ENCODE measurements around the gene NXF1. TPM values are rescaled to one million over a fixed set of nuclear protein-coding genes. Genes with fewer than 3 reads are reported as not detected.
A peak's percentile ranks its signal among the peaks of the same experiment; 100 is the strongest.

The NXF1 gene
- total and polyA plus RNA-seq, 2 of the 13 experiments (the other 11 are each of a cell fraction or from before 2014, with no cell fraction given) = 30.4 to 30.9 TPM

DNA sequence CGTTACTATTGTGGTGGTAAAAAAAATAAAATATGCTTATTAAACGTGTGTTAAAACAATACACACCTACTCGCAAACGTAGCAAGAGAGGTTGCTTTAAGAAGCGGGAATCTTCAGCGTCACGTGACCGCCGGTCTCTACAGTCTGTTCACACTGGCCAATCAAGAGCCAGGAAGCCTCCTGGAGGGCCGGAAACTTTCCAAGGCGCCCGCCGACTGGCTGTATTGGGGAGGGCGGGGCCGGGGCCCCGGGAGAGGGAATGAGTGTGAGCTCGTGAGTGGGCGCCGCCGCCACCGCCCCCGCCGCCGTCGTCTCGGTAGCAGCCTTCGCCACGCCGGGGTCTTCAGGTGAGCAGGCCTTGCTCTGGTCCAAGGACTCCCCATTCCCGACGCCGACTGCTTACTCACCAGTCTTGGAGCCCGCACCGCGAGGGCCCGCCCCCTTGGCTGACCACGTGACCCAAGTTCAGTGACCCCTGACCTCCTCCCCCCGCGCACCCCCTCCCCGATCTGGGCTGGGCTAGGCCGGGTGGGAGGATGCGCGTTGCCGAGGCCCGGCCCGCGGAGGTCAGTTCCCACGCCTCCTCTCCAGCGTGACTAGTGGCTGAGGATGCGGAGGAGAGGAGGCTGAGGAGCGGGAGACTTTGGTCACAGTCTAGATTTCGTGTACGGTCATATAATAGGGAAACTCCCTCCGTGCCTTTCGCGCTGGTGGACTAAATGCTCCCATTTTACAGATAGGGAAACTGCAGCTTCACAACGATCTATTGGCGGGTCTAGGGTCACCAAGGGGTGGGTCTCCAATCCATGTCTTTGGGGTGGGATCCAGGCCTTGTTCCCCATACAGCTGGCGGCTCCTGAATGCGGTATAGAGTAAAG, 33.9 kb downstream of the NXF1 start, which contains the start of gene TAF6L (continued):
- TF ChIP-seq, protein P1, sequence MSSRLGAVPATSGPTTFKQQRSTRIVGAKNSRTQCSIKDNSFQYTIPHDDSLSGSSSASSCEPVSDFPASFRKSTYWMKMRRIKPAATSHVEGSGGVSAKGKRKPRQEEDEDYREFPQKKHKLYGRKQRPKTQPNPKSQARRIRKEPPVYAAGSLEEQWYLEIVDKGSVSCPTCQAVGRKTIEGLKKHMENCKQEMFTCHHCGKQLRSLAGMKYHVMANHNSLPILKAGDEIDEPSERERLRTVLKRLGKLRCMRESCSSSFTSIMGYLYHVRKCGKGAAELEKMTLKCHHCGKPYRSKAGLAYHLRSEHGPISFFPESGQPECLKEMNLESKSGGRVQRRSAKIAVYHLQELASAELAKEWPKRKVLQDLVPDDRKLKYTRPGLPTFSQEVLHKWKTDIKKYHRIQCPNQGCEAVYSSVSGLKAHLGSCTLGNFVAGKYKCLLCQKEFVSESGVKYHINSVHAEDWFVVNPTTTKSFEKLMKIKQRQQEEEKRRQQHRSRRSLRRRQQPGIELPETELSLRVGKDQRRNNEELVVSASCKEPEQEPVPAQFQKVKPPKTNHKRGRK (CRISPR knock-in tag; IDR thresholded peaks at IDR 0.05) = no peak
- TF ChIP-seq ATF1 (CRISPR knock-in tag; IDR thresholded peaks at IDR 0.05) (no peak), MIER3 (CRISPR knock-in tag; IDR thresholded peaks at IDR 0.05; ENCODE audit: borderline replicate concordance) (peak; percentile 47; the same call in 1 of the 2 replicates), MAFK (conservative IDR thresholded peaks at IDR 0.05 in 1 of 2, IDR thresholded peaks at IDR 0.05 in 1 of 2; ENCODE audit: low read length in 2 of 2) (no peak), ZNF792 (CRISPR knock-in tag; IDR thresholded peaks at IDR 0.05) (peak; percentile 25; the same call in 1 of the 2 replicates), ASH2L (IDR thresholded peaks at IDR 0.05; ENCODE audit: insufficient read length, low read depth, low read length) (peak; percentile 77), KDM4B (CRISPR knock-in tag; IDR thresholded peaks at IDR 0.05) (no peak), ZNF615 (CRISPR knock-in tag; IDR thresholded peaks at IDR 0.05; ENCODE audit: borderline replicate concordance) (no peak), KDM5B (CRISPR knock-in tag; IDR thresholded peaks at IDR 0.05; ENCODE audit: borderline replicate concordance) (no peak; the same call in 1 of the 2 replicates), SRSF9 (IDR thresholded peaks at IDR 0.05; ENCODE audit: borderline replicate concordance, insufficient read depth, low read depth, low read length, poor library complexity, severe bottlenecking) (no peak), MAFG (CRISPR knock-in tag; IDR thresholded peaks at IDR 0.05) (no peak), ZNF510 (CRISPR knock-in tag; IDR thresholded peaks at IDR 0.05; ENCODE audit: low read depth) (no peak; the same call in 1 of the 2 replicates), CBFB (CRISPR knock-in tag; IDR thresholded peaks at IDR 0.05) (0 out of 2 replicates have a peak, but pooled peaks have one; percentile 36), TAF1 (CRISPR knock-in tag; IDR thresholded peaks at IDR 0.05) (peak; percentile 60; the same call in 1 of the 2 replicates), FOXK1 (CRISPR knock-in tag; IDR thresholded peaks at IDR 0.05; ENCODE audit: borderline replicate concordance, low read depth) (no peak), NONO (IDR thresholded peaks at IDR 0.05) (no peak), NONO (CRISPR knock-in tag; conservative IDR thresholded peaks at IDR 0.05) (peak; percentile 72), ZNF292 (CRISPR knock-in tag; IDR thresholded peaks at IDR 0.05; ENCODE audit: borderline replicate concordance, low read depth) (no peak), NFATC3 (CRISPR knock-in tag; IDR thresholded peaks at IDR 0.05) (no peak), RFX1 (IDR thresholded peaks at IDR 0.05) (no peak), PLRG1 (conservative IDR thresholded peaks at IDR 0.05) (no peak)
- TF ChIP-seq, protein P2, sequence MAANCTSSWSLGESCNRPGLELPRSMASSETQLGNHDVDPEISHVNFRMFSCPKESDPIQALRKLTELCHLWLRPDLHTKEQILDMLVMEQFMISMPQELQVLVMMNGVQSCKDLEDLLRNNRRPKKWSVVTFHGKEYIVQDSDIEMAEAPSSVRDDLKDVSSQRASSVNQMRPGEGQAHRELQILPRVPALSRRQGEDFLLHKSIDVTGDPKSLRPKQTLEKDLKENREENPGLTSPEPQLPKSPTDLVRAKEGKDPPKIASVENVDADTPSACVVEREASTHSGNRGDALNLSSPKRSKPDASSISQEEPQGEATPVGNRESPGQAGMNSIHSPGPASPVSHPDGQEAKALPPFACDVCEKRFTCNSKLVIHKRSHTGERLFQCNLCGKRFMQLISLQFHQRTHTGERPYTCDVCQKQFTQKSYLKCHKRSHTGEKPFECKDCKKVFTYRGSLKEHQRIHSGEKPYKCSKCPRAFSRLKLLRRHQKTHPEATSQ (CRISPR knock-in tag; IDR thresholded peaks at IDR 0.05; ENCODE audit: borderline replicate concordance) = 0 out of 2 replicates have a peak, but pooled peaks have one; percentile 60
- TF ChIP-seq, protein P3, sequence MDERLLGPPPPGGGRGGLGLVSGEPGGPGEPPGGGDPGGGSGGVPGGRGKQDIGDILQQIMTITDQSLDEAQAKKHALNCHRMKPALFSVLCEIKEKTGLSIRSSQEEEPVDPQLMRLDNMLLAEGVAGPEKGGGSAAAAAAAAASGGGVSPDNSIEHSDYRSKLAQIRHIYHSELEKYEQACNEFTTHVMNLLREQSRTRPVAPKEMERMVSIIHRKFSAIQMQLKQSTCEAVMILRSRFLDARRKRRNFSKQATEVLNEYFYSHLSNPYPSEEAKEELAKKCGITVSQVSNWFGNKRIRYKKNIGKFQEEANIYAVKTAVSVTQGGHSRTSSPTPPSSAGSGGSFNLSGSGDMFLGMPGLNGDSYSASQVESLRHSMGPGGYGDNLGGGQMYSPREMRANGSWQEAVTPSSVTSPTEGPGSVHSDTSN (CRISPR knock-in tag; IDR thresholded peaks at IDR 0.05) = no peak
- TF ChIP-seq, protein P4, sequence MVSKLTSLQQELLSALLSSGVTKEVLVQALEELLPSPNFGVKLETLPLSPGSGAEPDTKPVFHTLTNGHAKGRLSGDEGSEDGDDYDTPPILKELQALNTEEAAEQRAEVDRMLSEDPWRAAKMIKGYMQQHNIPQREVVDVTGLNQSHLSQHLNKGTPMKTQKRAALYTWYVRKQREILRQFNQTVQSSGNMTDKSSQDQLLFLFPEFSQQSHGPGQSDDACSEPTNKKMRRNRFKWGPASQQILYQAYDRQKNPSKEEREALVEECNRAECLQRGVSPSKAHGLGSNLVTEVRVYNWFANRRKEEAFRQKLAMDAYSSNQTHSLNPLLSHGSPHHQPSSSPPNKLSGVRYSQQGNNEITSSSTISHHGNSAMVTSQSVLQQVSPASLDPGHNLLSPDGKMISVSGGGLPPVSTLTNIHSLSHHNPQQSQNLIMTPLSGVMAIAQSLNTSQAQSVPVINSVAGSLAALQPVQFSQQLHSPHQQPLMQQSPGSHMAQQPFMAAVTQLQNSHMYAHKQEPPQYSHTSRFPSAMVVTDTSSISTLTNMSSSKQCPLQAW (CRISPR knock-in tag; IDR thresholded peaks at IDR 0.05) = no peak
